Measurements from ENCODE around the gene BPIFB1. TPM values are rescaled to one million over a fixed set of nuclear protein-coding genes. Genes with fewer than 3 reads are reported as not detected.

BPIFB1 gene
- total and polyA plus RNA-seq, 10 of the 15 experiments (the other 5 are each of a cell fraction or from before 2014, with no cell fraction given), result 0.13 TPM; not detected in 9

DNA sequence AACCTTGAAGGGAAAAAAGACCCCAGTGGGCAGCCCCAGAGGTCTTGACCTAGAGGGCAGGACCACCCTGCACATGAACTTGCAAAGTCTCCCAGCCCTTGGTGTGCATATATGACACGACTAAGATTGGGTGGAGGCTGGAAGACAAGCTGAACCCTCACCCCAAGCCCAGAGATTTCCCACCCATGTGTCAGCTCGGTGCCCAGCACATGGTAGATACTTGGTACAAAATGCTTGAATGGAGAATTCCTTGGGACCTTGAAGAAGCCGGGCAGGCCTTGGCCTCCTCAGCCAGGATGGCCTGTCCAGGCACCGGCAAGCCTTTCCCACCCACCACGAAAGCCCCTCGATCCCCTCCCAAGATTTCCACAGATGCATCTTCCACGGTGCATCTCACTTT is 50.6 kb downstream of the BPIFB1 start:
- Histone ChIP-seq H3K79me2 (ENCODE audit: control insufficient read depth, insufficient read depth, low read length) (no peaks in the 10 kb centered on the region), H3K27me3 (replicated peaks in 1 of 2; ENCODE audit: control insufficient read depth in 2 of 2, insufficient read depth in 2 of 2, low read length in 1 of 2) (no peaks in the 10 kb centered on the region; a peak in 3 of 4 replicates), H3K9me3 (replicated peaks; ENCODE audit: control insufficient read depth, insufficient read depth, low read length) (no peaks in the 10 kb centered on the region), H3K4me1 (ENCODE audit: control insufficient read depth, insufficient read depth, low read length) (peaks cover 15% of the 10 kb centered on the region), H3K9ac (ENCODE audit: control insufficient read depth, insufficient read depth, low read length) (no peak overlapping the region), H3K4me3 (no peak overlapping the region), H3K4me2 (ENCODE audit: control insufficient read depth, insufficient read depth) (no peak overlapping the region), H4K20me1 (ENCODE audit: control insufficient read depth, insufficient read depth) (no peaks in the 10 kb centered on the region), H3K36me3 (ENCODE audit: control insufficient read depth in 2 of 2, insufficient read depth in 2 of 2, low read length in 1 of 2) (no peaks in the 10 kb centered on the region), H3K27ac (ENCODE audit: control insufficient read depth, insufficient read depth) (no peak overlapping the region), H2AFZ (ENCODE audit: control insufficient read depth, low read depth, low read length) (no peak overlapping the region)
- intact Hi-C loops (cut with micrococcal nuclease; ENCODE audit: unreplicated experiment), result no loop called here
- FAIRE-seq (no peak), DNase-seq (ENCODE audit: low read depth, low spot score) (no peak), ATAC-seq (no peak)
- in situ Hi-C loops (cut with MboI), result no loop called here
- ChIA-PET CTCF (no interaction called here), RAD21 (ENCODE audit: unreplicated experiment) (no interaction called here), SMC1A (ENCODE audit: uncharacterized antibody, unreplicated experiment) (no interaction called here), POLR2A (no interaction called here)
- BruUV-seq (replicated peaks), result no TSS peak
- 58% methylated on average over 7 of the region's 7 CpGs for WGBS (ENCODE audit: insufficient coverage, insufficient replicate concordance, low lambda C conversion rate, missing lambda C conversion rate)
- TF ChIP-seq HDGF (IDR thresholded peaks at IDR 0.05) (no peak), TCF12 (IDR thresholded peaks at IDR 0.05; ENCODE audit: low read depth, low read length) (no peak)

DNA sequence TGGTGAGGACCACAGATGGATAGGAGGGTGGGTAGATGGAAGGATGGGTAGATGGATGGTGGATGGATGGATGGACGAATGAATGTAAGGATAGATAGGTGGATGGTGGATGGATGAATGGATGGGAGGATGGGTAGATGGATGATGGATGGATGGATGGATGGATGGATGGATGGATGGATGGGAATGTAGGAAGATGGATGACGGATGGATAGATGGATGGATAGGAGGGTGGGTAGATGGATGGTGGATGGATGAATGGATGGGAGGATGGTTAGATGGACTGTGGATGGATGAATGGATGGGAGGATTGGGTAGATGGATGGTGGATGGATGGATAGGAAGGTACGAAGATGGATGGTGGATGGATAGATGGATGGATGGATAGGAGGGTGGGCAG is 51.1 kb downstream of the BPIFB1 start:
- no peaks in the 10 kb centered on the region for H3K36me3 ChIP-seq (ENCODE audit: control insufficient read depth in 2 of 2, insufficient read depth in 2 of 2, low read length in 1 of 2)
- ATAC-seq (no peak), DNase-seq (ENCODE audit: low read depth, low spot score) (no peak), FAIRE-seq (no peak)
- no peaks in the 10 kb centered on the region for H3K9me3 ChIP-seq (replicated peaks; ENCODE audit: control insufficient read depth, insufficient read depth, low read length)
- in situ Hi-C loops (cut with MboI), result no loop called here
- 4% methylated on average over 3 of the region's 3 CpGs for WGBS (ENCODE audit: insufficient coverage, insufficient replicate concordance, low lambda C conversion rate, missing lambda C conversion rate)
- ChIA-PET POLR2A (interaction anchor here (0.5 kb wide), 1 partner anchor 23 kb away, joined by 3 read pairs; no protein-coding TSS in a partner anchor), CTCF (no interaction called here), RAD21 (ENCODE audit: unreplicated experiment) (no interaction called here), SMC1A (ENCODE audit: uncharacterized antibody, unreplicated experiment) (no interaction called here)
- H3K27me3 ChIP-seq (replicated peaks in 1 of 2; ENCODE audit: control insufficient read depth in 2 of 2, insufficient read depth in 2 of 2, low read length in 1 of 2), result no peaks in the 10 kb centered on the region; a peak in 3 of 4 replicates
- H3K9ac ChIP-seq (ENCODE audit: control insufficient read depth, insufficient read depth, low read length), result no peak overlapping the region
- no TSS peak for BruUV-seq (replicated peaks)
- H3K4me2 ChIP-seq (ENCODE audit: control insufficient read depth, insufficient read depth), result no peak overlapping the region
- H4K20me1 ChIP-seq (ENCODE audit: control insufficient read depth, insufficient read depth), result no peaks in the 10 kb centered on the region
- no peak overlapping the region for H2AFZ ChIP-seq (ENCODE audit: control insufficient read depth, low read depth, low read length)
- H3K27ac ChIP-seq (ENCODE audit: control insufficient read depth, insufficient read depth), result no peak overlapping the region
- no peaks in the 10 kb centered on the region for H3K79me2 ChIP-seq (ENCODE audit: control insufficient read depth, insufficient read depth, low read length)
- intact Hi-C loops (cut with micrococcal nuclease; ENCODE audit: unreplicated experiment), result no loop called here
- no peak for TF ChIP-seq EP300 (IDR thresholded peaks at IDR 0.05; ENCODE audit: borderline replicate concordance in 1 of 2, control insufficient read depth in 1 of 2, low read depth in 2 of 2, low read length in 2 of 2)
- no peak for TF ChIP-seq FOXM1 (IDR thresholded peaks at IDR 0.05; ENCODE audit: low read depth, low read length)
- no peak for TF ChIP-seq BCL11A (IDR thresholded peaks at IDR 0.05; ENCODE audit: low read depth, low read length)
- TF ChIP-seq, protein P1, sequence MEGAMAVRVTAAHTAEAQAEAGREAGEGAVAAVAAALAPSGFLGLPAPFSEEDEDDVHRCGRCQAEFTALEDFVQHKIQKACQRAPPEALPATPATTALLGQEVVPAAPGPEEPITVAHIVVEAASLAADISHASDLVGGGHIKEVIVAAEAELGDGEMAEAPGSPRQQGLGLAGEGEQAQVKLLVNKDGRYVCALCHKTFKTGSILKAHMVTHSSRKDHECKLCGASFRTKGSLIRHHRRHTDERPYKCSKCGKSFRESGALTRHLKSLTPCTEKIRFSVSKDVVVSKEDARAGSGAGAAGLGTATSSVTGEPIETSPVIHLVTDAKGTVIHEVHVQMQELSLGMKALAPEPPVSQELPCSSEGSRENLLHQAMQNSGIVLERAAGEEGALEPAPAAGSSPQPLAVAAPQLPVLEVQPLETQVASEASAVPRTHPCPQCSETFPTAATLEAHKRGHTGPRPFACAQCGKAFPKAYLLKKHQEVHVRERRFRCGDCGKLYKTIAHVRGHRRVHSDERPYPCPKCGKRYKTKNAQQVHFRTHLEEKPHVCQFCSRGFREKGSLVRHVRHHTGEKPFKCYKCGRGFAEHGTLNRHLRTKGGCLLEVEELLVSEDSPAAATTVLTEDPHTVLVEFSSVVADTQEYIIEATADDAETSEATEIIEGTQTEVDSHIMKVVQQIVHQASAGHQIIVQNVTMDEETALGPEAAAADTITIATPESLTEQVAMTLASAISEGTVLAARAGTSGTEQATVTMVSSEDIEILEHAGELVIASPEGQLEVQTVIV (IDR thresholded peaks at IDR 0.05; ENCODE audit: borderline replicate concordance, partially characterized antibody), result peak; percentile 52
- TF ChIP-seq JUNB (IDR thresholded peaks at IDR 0.05), result no peak
- TF ChIP-seq FOXK2 (IDR thresholded peaks at IDR 0.05), result 0 out of 2 replicates have a peak, but pooled peaks have one; percentile 21
- no peak for TF ChIP-seq TCF7 (IDR thresholded peaks at IDR 0.05; ENCODE audit: borderline replicate concordance)
- no peak for TF ChIP-seq SIN3A (IDR thresholded peaks at IDR 0.05; ENCODE audit: low read depth, low read length)
- no peak for TF ChIP-seq RFX5 (IDR thresholded peaks at IDR 0.05; ENCODE audit: low read depth, low read length)
- no peak for TF ChIP-seq RB1 (IDR thresholded peaks at IDR 0.05; ENCODE audit: borderline replicate concordance)
- H3K4me3 ChIP-seq, result no peak overlapping the region
- H3K4me1 ChIP-seq (ENCODE audit: control insufficient read depth, insufficient read depth, low read length), result peaks cover 15% of the 10 kb centered on the region
